ENCODE measurements around the gene MPZL3.
"Not testable (repeated sequence)": the region's sequence is repeated elsewhere in the genome, so short reads cannot be mapped to it uniquely, and the experiment has no call there.

Gene MPZL3

DNA sequence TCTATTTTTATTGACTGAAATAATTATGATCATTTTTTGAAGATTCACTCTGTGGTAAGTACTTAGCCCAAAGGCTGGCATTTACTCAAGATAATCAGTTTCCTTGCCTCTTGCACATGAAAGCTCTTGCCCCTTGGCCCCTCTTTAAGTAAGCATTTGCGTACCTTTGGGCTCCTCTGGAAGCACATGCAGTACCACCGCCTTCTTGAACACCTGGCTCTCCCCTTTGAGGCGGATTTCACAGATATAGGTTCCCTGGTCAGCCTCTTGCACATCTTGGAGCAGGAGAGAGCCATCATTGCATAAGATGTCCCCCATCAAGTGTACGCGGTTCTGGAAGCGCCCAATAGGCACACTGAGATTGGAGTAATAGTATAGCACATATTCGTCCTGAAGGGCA, 41.8 kb downstream of the MPZL3 start:
- no peak for DNase-seq

DNA sequence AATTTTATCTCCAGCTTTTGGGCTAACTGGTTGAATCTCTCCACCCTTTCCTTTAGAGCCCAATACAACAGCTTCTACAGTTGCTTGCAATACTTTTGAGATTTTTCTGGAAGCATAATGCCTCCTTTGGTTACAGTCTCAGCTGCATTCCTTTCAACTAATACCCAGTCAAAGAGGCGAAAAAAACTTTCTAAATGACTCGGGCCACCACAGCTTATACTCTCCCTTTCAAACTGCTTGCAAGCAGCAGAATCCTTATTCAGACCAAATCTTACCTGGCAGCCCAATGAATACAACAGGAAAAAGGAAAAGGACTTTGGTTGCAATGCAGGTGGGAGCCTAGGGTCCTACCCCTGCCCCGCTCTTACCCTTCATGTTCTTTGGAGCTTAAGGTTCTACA, 43.1 kb downstream of the MPZL3 start:
- DNase-seq: no peak

DNA sequence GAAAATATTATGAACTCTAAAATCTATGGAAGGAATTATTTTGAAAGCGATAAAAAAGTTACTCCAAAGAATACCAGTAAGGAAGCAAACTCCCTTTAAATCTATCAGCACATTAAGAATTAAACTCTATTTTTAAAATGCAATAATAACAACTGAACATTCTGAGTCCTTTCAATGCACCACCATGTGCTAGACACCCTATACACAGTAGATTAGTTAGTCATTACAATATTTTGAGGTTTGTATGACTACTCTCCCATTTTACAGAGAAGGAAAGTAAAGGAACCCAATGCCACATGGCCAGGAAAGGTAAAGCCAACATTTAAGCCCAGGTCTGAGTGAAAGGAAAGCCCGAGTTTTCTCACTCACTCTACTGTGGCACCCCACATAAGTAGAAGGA, 45.1 kb downstream of the MPZL3 start:
- DNase-seq: no peak

DNA sequence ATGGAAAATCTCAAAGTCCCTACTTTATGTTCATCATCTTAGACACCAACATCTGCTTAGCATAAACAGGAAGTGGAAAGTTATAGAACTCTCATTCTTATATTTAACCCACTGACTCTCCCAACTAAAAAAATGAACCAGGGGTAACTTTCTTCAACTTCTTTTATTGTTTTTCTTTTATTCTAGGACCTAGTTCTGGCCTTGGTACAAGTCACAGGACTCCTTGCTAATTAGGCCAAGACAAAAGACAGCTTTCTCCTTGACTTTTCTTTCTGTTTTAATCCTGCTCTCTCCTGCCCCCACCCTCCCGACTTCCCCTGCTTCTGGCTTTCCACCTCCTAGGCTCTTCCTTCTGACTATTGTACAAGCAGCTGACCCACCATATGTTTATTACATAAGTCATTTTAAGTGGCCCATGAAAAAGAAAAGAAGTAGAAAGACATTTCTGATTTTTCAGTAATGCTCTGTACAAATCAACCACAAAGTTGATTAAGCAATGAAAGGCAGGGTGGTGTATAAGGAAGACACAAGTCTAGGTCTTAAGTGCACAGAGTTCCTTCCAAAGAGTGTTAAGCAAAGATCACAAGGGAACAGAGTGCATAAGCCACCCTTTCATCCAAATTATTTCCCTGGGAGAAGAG, 45.7 kb downstream of the MPZL3 start:
- DNase-seq: no peak

DNA sequence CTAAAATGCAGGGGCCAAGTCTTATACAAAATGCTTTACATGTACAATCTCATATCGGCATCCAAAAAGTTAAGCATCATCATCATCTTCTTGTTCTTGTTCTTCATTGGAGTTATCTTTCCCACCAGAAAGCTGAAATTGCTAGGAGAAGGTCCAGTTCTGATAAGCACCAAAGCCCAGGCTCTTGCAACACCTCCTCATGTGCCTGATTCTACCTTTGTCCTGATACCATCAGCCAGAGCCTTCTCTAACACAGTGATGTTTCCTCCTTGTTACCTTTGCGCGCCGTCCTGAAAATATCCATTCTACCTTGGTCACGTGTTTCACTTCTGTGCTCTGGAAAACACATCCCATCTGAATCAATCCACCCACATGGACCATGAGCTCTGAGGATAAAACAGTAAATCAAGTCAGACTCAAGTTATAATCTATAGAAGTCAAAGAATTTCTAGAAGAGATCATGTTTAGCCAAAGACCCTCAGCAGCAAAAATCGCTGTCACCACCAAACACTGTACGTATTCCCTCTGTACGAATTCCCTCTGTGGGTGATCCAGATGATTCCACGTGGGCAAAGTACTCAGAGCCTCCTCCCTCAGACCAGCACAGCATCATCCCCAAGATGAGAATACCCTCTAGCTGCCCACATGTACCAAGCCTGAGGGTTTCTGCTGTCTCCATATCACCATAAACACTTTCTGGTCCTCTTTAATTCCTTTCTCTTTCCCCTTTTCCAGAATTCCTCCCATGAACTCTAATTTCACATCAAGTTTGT, 46.4 kb downstream of the MPZL3 start:
- DNase-seq: no peak

DNA sequence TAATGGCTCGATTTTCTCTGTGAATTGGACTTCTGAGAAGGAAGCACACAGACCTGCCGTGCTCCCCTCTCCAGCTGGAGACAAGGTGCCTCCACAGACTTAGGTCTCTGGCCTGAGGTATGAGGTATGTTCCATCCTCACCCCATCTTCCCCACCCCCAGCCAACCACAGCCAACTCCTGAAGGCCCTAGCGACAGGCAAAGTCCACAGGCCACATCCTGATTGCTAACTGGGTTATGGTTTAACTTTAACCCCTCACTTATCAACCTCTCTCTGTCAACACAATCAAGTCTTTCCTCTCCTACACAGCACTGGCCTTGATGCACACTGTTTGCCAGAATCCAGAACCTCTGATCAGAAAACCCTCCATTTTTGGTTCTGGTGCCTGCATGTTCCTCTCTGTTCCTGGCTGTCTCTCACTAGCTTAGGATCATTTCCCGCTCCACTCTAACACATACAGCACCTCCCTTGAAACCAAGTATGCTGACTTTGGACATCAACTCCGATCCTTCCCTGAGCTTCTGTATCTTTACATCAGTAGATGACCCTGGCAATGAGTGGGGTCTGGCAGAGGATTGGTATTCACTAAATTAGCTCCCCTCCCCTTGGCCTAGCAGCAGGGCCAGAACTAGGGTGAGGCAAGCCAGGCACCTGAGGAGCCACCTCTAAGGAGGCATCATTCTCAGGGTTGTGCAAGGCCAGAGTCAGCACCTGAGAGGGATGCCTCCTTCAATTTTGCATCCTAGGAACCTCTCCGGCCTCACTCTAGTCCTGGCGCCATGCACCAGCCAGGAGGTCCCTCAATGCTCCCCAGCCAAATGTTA, 49.4 kb downstream of the MPZL3 start:
- no peak for DNase-seq

DNA sequence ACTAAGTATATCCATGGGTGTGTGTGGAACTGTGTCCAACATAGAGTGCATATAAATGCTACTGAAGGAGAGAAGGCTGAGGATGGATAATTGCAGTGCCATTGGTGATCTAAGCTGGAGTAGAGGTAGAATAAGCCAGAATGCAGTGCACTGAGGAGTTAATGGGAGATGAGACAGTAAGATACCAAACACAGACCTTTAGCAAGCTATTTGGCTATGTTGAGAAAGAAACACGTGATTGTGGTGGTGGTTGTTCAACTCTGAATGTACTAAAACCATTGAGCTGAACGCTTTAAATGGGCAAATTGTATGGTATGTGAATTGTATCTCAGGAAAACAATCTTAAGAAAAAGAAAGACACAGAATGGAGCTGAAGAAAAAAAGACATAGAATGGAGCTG, 50.2 kb downstream of the MPZL3 start:
- DNase-seq: no peak

DNA sequence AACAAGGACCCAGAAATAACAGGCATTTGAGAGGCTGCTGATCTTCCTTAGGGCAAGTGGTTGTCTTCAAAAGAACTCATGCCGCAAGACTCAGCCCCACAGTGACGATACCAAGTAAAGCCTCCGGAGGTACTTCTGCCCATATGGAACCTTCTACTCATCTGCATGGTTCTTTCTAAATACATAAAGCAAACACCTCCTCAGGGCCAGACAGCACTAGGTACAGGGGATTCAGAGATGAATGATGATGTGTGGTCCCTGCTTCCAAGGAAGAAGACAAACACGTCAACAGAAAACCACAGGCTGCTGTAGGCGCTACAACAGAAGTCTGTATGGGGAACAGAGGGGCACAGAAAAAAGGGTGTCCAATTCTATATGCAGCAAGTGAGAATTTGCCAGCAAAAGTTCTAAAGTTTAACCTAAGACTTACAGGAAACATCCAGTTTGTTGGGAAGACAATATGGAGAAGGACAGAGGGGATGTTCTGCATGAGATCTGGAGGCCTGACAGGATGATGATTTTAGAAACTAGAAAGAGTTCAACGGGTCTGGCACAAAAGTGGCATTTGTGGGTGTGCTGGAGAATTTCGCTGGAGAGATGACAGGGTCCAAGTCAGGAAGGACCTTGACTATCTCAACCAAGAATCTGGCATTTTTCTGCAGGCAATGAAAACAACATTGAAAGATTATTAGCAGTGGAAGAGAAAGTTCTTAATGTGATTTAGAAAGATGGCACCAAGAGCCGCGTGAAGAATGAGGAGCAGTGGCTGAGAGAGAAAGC, 51.1 kb downstream of the MPZL3 start:
- no peak for DNase-seq

DNA sequence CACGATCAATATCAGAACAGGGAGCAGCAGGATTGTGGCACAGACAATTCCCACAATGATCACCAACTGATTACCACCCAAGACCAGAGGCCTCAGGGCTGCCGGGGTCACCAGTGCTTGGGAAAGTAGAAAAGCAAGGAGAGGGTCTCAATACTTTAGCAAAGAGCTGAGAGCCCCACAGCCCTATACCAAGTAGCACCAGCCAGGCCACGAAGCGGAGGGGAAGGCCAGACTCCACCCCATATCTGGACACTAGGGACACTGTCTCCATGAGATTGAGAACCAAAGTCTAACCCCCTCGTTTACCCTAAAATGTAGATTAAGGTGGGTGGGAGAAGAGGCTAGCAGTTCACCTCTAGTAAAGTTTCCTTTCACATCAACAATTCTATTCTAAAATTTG, 51.7 kb downstream of the MPZL3 start:
- DNase-seq: no peak

DNA sequence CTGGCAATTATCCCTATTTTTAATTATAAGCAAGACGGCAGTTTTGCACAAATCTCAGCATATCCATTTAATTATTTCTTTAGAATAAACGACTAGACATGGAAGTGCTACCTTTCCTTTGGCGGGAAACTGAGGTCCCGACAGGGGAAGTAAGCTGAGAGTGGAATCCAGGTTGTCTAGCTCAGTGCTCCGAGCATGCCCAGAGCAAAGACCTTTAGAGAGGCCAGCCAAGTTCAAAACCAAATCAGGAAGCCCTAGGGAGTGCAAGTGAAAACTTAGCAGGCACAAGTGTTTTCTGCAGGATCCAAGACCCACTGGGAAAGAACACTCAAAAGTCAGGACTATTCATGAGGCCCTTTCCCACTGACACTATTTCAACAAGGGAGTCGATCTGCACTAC, 53.0 kb downstream of the MPZL3 start:
- no peak for DNase-seq

DNA sequence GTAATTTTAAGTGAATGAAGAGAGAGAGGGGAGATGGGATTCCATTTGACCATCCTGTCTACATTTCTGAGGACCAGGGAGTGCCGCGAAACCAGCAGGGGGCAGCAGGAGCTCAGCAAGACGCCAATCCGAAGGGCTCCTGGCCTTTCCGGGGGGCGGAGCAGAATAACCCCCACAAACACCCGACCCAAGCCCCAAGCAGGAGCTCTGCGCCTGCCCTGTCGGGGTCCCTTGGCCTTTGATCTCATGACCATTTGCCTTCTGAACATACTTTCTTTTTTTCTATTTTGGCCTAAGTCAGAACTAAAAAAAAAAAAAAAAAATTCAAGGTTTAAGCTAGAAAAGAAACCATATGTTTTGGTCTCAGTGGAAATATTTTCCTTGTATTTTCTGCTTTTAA, 53.8 kb downstream of the MPZL3 start:
- DNase-seq: peak; percentile 53

DNA sequence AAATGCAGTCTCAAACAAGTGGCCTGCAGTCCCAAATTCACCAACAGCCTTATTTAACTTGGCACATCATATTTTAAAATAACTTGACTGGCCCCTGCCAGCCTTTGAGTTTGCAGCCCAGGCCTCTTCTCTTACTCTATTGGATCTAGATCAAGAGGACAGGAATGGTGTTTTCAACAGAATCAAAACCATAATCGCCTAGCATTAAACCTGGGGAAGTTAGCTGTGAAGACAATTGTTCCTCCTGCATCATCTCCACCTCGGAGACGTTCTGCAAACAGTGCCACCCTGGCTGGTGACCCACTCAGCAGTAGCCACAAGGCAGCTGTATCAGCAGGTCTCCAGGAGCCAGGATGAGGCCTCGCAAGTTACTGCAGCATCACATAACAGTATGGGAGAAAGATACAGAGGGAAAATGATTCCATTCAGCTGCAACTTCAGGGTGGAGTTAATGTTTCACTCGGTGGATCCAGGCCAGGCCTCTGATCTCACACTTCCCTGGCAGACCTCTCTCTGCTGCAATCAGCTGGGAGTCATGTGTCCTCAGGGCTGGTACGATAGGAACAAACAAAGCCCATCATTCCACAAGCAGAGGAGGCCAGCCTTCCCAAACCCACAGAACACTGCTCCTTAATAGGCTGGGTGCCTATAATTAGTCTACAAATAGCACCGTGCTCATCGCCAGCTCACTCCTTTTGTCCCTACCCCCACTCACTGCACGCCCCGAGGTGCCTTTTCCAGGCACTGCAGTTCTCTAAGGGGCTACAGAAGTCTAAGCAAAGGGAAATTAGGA, 57.1 kb downstream of the MPZL3 start:
- peak; percentile 58 for DNase-seq

DNA sequence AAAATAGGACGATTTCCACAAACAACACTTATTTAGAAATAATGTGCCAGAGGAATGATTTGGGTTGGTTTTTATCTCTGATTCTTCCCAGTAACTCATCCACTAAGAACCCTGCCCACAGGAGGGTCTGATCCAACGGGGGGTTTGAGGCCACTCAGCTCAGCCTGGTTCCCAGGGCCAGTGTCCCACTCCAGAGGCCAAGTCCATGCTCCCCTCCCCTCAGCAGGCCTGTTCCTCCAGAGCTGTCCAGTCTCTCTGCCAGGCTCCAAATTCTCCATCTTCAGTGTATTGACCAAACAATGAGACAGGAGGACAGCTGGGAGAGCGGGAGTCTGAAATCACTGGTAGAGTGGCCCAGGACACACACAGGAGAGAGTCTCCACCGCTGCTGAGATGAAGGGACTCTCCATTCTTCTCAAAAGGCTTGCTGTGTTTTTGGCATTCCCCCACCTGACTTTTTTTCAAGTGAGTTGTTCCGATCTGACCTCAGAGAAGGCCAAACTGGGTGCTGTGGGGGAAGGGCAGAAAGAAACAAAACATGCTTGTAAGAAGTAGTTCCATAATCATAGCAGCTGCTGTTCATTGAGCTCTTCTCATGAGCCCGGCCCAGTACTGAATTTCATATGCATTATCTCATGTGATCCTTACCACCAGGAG, 58.1 kb downstream of the MPZL3 start:
- no peak for DNase-seq

DNA sequence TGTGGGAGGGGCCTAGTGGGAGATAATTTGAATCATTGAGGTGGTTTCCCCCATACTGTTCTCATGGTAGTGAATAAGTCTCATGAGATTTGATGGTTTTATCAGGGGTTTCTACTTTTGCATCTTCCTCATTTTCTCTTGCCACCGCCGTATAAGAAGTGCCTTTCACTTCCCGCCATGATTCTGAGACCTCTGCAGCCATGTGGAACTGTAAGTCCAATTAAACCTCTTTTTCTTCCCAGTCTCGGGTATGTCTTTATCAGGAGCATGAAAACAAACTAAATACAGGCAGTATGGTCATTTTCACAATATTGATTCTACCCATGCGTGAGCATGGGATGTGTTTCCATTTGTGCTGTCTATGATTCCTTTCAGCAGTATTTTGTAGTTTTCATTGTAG, 59.3 kb downstream of the MPZL3 start:
- not testable (repeated sequence) for DNase-seq

DNA sequence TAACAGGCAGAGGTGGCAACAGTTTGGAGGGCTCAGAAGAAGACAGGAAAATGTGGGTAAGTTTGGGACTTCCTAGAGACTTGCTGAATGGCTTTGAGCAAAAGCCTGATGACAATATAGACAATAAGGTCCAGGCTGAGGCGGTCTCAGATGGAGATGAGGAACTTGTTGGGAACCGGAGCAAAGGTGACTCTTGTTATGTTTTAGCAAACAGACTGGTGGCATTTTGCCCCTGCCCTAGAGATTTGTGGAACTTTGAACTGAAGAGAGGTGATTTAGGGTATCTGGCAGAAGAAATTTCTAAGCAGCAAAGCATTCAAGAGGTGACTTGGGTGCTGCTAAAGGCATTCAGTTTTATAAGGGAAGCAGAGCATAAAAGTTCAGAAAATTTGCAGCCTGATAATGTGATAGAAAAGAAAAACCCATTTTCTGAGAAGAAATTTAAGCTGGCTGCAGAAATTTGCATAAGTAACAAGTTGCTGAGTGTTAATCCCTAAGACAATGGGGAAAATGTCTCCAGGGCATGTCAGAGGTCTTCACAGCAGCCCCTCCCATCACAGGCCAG, 61.1 kb downstream of the MPZL3 start:
- DNase-seq: not testable (repeated sequence)

DNA sequence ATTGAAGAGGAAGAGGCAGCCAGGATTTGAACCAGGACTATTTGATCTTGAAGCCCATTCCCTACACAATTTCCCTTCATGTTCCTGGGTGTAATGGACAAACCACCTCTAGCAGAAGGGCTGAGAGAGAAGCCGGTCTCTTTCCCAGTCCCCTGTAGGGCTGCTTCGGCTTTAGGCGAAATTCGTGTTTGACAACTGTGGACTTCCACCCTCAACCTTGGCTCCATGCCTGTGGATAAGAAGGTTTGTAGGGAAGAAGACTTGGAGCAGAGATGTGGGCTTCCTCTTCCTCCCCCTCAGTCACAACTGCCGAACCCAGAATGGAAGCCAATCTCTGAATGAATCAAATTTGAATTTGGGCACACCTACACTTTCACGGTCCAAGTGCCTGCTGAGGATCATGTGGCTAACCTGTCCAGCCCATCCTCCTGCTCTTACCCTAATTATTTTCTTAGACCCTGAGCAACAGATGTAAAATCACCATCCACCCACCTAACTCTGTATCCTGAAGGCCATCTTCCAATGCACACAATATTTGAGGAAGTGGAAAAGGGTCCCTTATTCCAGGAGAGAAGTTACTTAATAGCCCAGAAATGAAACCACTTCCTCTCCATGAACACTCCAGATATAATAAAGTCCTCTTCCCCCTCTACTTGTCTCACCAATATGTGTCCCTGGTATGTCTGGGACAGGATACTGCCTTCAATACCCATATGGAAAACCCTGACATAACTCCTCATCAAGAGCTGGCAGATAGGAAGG, 65.6 kb downstream of the MPZL3 start:
- DNase-seq: no peak

DNA sequence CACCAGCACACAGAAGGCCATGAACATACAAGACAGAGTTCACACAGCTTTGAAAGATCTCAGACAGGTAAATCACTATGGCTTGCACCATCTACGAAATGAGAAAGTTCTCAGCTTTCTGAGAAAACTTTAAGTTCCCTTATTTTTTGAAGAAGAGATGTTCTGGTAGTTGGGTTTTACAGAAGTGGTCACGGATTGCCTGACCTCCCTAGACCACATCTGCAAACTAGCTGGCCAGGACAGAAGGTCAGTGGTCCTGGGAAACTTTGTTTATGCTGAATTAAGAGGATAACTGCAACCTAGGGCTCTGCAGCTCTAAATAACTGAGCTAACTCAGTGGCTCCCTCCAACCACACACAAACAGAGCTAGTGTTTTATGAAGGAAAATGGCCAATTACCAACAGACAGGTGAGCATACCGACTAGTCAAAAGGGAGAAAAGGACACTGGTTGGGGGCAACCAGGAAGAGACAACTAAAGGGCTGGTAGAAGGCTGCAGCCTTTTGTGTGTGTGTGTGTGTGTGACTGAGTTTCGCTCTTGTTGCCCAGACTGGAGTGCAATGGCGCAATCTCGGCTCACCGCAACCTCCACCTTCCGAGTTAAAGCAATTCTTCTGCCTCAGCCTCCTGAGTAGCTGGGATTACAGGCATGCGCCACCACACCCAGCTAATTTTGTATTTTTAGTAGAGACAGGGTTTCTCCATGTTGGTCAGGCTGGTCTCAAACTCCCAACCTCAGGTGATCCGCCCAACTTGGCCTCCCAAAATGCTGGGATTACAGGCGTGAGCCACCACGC, 67.2 kb downstream of the MPZL3 start:
- DNase-seq: no peak

DNA sequence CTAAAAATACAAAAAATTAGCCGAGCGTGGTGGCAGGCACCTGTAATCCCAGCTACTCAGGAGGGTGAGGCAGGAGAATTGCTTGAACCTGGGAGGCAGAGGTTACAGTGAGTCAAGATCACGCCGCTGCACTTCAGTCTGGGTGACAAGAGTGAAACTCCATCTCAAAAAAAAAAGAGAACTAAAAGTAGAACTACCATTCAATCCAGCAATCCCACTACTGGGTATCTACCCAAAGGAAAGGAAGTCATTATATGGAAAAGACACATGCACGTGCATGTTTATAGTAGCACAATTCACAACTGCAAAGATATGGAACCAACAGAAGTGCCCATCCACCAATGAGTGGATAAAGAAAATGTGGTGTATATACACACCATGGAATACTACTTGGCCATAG, 68.5 kb downstream of the MPZL3 start:
- not testable (repeated sequence) for DNase-seq

DNA sequence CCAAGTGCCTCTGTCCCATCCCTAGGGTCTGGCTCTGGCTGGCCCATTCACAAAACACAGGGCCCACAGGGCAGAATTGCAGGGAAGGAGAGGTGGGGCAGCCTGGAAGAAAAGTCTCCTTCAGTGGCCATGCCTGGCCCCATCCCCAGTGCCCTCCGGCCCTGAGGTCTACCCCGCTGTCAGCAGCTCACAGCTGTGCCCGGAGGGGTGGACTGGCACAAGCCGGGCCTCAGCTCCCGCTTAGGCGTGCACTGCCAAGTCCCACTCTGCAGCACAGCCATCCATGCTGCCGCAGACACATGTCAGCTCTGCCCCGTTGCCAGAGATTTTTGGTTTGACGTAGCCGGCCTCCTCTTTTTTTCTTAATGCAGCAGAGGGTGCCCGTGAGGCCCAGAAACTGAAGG, 71.9 kb downstream of the MPZL3 start:
- peak; percentile 53 for DNase-seq

DNA sequence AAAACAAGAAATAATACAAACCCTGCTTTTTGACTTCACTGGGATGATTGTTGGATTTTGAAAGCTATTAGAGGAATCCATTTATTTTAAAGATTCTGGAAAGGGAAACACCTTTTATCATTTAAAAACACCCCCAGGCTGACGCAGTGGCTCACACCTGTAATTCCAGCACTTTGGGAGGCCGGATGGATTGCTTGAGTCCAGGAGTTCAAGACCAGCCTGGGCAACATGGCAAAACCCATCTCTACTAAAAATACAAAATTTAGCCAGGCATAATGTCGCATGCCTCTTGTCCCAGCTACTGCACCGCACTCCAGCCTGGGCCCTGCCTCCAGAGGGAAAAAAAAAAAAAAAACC, 75.4 kb downstream of the MPZL3 start:
- no peak for DNase-seq
